Activated CD4-positive, alpha-beta T cell treated with anti-CD3 and anti-CD28 coated beads, Interleukin-2, amount 50 U/mL, for 48 hours (primary cell): ENCODE data around the gene TUBD1.
"Not testable (repeated sequence)": the region's sequence is repeated elsewhere in the genome, so short reads cannot be mapped to it uniquely, and the experiment has no call there.

Source experiments
- DNase-seq, 2 experiments: peaks; one replicate each; pipeline ENCODE4 v3.0.0-alpha.2; 2020

The TUBD1 gene

GRCh38 chr17:59892924-59893675 lies at the start of gene TUBD1, which contains the start of gene RPS6KB1:
Gene TUBD1, minus strand, starts transcription at chr17:59892943. Its CDS starts 1,941 bp downstream, at chr17:59891002.
Gene RPS6KB1, plus strand, starts transcription at chr17:59893121. Its CDS starts 64 bp downstream, at chr17:59893185.
- DNase-seq, result peak; percentile 96 to 97

- DNase-seq, result peak in 1 of 2 experiments; percentile 16
Observed at GRCh38 chr17:59941131-59941530, 48.4 kb upstream of the TUBD1 start.

GRCh38 chr17:59940697-59941096 lies 48.0 kb upstream of the TUBD1 start:
- peak in 1 of 2 experiments; percentile 33 for DNase-seq

GRCh38 chr17:59933317-59933716 lies 40.6 kb upstream of the TUBD1 start:
- not testable (repeated sequence) for DNase-seq

GRCh38 chr17:59930768-59931167 lies 38.0 kb upstream of the TUBD1 start:
- not testable (repeated sequence) for DNase-seq

GRCh38 chr17:59930121-59930520 lies 37.4 kb upstream of the TUBD1 start:
- DNase-seq, result not testable (repeated sequence)

- not testable (repeated sequence) for DNase-seq
Observed at GRCh38 chr17:59920637-59921036, 27.9 kb upstream of the TUBD1 start.

- DNase-seq, result no peak
Observed at GRCh38 chr17:59916446-59916845, 23.7 kb upstream of the TUBD1 start.

- DNase-seq, result no peak
Observed at GRCh38 chr17:59914274-59914854, 21.6 kb upstream of the TUBD1 start.

GRCh38 chr17:59907467-59907866 lies 14.7 kb upstream of the TUBD1 start:
- no peak for DNase-seq

GRCh38 chr17:59903455-59903854 lies 10.7 kb upstream of the TUBD1 start:
- no peak for DNase-seq

GRCh38 chr17:59901604-59902003 lies 8.9 kb upstream of the TUBD1 start:
- DNase-seq, result no peak

- no peak for DNase-seq
Observed at GRCh38 chr17:59899099-59899498, 6.4 kb upstream of the TUBD1 start.

GRCh38 chr17:59897090-59897489 lies 4.3 kb upstream of the TUBD1 start:
- no peak for DNase-seq

- DNase-seq, result no peak
Observed at GRCh38 chr17:59893676-59894100, 945 bp upstream of the TUBD1 start.

- peak in 1 of 2 experiments; percentile 9 for DNase-seq
Observed at GRCh38 chr17:59892251-59892923, 356 bp downstream of the TUBD1 start.

GRCh38 chr17:59890720-59891119 lies 2.0 kb downstream of the TUBD1 start:
- DNase-seq, result no peak

GRCh38 chr17:59888145-59888750 lies 4.5 kb downstream of the TUBD1 start:
- DNase-seq, result no peak

GRCh38 chr17:59884861-59885260 lies 7.9 kb downstream of the TUBD1 start:
- no peak for DNase-seq

GRCh38 chr17:59878624-59879023 lies 14.1 kb downstream of the TUBD1 start:
- no peak for DNase-seq

GRCh38 chr17:59877965-59878364 lies 14.8 kb downstream of the TUBD1 start:
- DNase-seq, result no peak

GRCh38 chr17:59876107-59876506 lies 16.6 kb downstream of the TUBD1 start:
- DNase-seq, result no peak

- no peak for DNase-seq
Observed at GRCh38 chr17:59874376-59874775, 18.4 kb downstream of the TUBD1 start.
